GM12873 (cell line): ENCODE data around the gene LZTS2.

Source experiments
- CTCF ChIP-seq: IDR thresholded peaks from 2 replicates; pipeline ENCODE4 v1.5.1; 2012; ENCODE audit warnings: low read depth, mild to moderate bottlenecking, moderate library complexity, low read length, control low read depth; ENCODE audit not compliant: insufficient read depth; ENCODE audit errors: missing control alignments

LZTS2 gene

GRCh38 chr10:100999742-101000126, at the start of gene LZTS2:
LZTS2 (plus strand) TSS chr10:100999808; CDS start chr10:101002539, 2,731 bp downstream.
- TF ChIP-seq CTCF, result no peak

- no peak for TF ChIP-seq CTCF
These were observed 39.4 kb upstream of the LZTS2 start for GRCh38 chr10:100960251-100960650.

- TF ChIP-seq CTCF, result no peak
These were observed 37.1 kb upstream of the LZTS2 start for GRCh38 chr10:100962351-100963080.

- TF ChIP-seq CTCF, result no peak
These were observed 35.8 kb upstream of the LZTS2 start for GRCh38 chr10:100963826-100964225.

- TF ChIP-seq CTCF, result no peak
These were observed 33.8 kb upstream of the LZTS2 start for GRCh38 chr10:100965820-100966219.

GRCh38 chr10:100966887-100967286, 32.7 kb upstream of the LZTS2 start:
- no peak for TF ChIP-seq CTCF

- TF ChIP-seq CTCF, result no peak
These were observed 32.3 kb upstream of the LZTS2 start for GRCh38 chr10:100967332-100967731.
